Measurements from ENCODE around the gene ANKRD33B. TPM values are rescaled to one million over a fixed set of nuclear protein-coding genes. Genes with fewer than 3 reads are reported as not detected.

ANKRD33B gene
- total RNA-seq, 1 experiment from 2014 or later = 10.9 TPM

GRCh38 chr5:10581424-10581748, 17.5 kb downstream of the ANKRD33B start:
- H3K9me3 ChIP-seq (ENCODE audit: control insufficient read depth in 1 of 2, insufficient read depth in 1 of 2, low read depth in 1 of 2, low read length in 2 of 2) = no peaks in the 10 kb centered on the region
- TF ChIP-seq ZNF274 (IDR thresholded peaks at IDR 0.05; ENCODE audit: low read depth, low read length) (no peak), POLR2AphosphoS5 (IDR thresholded peaks at IDR 0.05; ENCODE audit: low read depth, low read length) (no peak), CTCF (IDR thresholded peaks at IDR 0.05 in 2 of 3, conservative IDR thresholded peaks at IDR 0.05 in 1 of 3; ENCODE audit: borderline replicate concordance in 1 of 3, insufficient read depth in 1 of 3, low read depth in 2 of 3, low read length in 2 of 3) (no peak), FOSL1 (IDR thresholded peaks at IDR 0.05; ENCODE audit: low read depth) (no peak), SRF (IDR thresholded peaks at IDR 0.05; ENCODE audit: low read depth) (no peak), TCF7L2 (IDR thresholded peaks at IDR 0.05; ENCODE audit: borderline replicate concordance, extremely low read depth, insufficient read depth, insufficient read length) (no peak), EZH2 (IDR thresholded peaks at IDR 0.05) (no peak), CBX3 (IDR thresholded peaks at IDR 0.05; ENCODE audit: low read depth) (no peak), ZFX (IDR thresholded peaks at IDR 0.05) (no peak), SIN3A (IDR thresholded peaks at IDR 0.05; ENCODE audit: low read depth) (no peak), POLR2A (IDR thresholded peaks at IDR 0.05; ENCODE audit: borderline replicate concordance, extremely low read depth, insufficient read depth, insufficient read length) (no peak), EGR1 (IDR thresholded peaks at IDR 0.05; ENCODE audit: low read depth) (no peak), RAD21 (IDR thresholded peaks at IDR 0.05; ENCODE audit: low read depth) (no peak), EZH2phosphoT487 (IDR thresholded peaks at IDR 0.05; ENCODE audit: borderline replicate concordance) (no peak), ELF1 (IDR thresholded peaks at IDR 0.05; ENCODE audit: borderline replicate concordance, low read depth) (no peak)
- TF ChIP-seq, protein P1, sequence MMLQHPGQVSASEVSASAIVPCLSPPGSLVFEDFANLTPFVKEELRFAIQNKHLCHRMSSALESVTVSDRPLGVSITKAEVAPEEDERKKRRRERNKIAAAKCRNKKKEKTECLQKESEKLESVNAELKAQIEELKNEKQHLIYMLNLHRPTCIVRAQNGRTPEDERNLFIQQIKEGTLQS (IDR thresholded peaks at IDR 0.05) = no peak
- TF ChIP-seq, protein P2, sequence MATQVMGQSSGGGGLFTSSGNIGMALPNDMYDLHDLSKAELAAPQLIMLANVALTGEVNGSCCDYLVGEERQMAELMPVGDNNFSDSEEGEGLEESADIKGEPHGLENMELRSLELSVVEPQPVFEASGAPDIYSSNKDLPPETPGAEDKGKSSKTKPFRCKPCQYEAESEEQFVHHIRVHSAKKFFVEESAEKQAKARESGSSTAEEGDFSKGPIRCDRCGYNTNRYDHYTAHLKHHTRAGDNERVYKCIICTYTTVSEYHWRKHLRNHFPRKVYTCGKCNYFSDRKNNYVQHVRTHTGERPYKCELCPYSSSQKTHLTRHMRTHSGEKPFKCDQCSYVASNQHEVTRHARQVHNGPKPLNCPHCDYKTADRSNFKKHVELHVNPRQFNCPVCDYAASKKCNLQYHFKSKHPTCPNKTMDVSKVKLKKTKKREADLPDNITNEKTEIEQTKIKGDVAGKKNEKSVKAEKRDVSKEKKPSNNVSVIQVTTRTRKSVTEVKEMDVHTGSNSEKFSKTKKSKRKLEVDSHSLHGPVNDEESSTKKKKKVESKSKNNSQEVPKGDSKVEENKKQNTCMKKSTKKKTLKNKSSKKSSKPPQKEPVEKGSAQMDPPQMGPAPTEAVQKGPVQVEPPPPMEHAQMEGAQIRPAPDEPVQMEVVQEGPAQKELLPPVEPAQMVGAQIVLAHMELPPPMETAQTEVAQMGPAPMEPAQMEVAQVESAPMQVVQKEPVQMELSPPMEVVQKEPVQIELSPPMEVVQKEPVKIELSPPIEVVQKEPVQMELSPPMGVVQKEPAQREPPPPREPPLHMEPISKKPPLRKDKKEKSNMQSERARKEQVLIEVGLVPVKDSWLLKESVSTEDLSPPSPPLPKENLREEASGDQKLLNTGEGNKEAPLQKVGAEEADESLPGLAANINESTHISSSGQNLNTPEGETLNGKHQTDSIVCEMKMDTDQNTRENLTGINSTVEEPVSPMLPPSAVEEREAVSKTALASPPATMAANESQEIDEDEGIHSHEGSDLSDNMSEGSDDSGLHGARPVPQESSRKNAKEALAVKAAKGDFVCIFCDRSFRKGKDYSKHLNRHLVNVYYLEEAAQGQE (IDR thresholded peaks at IDR 0.05; ENCODE audit: low read depth) = no peak
- no peak overlapping the region for H3K4me3 ChIP-seq (replicated peaks in 1 of 2; ENCODE audit: low read depth in 1 of 2, low read length in 2 of 2)
- no peaks in the 10 kb centered on the region for H3K36me3 ChIP-seq (ENCODE audit: control insufficient read depth in 1 of 2, insufficient read depth in 2 of 2, low read length in 2 of 2)
- no peak overlapping the region for H3K4me2 ChIP-seq (ENCODE audit: low read length)
- ATAC-seq = peak; percentile 33; the same call in 1 of the 2 replicates
- intact Hi-C loops (cut with micrococcal nuclease) = no loop called here
- H3K27ac ChIP-seq (ENCODE audit: low read depth, low read length) = no peak overlapping the region
- BruUV-seq (replicated peaks) = no TSS peak
- peaks cover 5 to 49% of the 10 kb centered on the region in 2 experiments; a peak in 3 of 4 replicates for H3K4me1 ChIP-seq (ENCODE audit: control insufficient read depth in 1 of 2, insufficient read depth in 2 of 2, low read length in 2 of 2)
- ChIA-PET RAD21 (ENCODE audit: low non-redundant PET in 1 of 2, low total read pairs in 2 of 2, uncharacterized antibody in 2 of 2, unreplicated experiment in 2 of 2) (no interaction called here), CTCF (no interaction called here), POLR2A (no interaction called here)
- H3K9ac ChIP-seq (ENCODE audit: low read length) = no peak overlapping the region
- H3K9me2 ChIP-seq (ENCODE audit: insufficient read depth) = no peaks in the 10 kb centered on the region
- H2AFZ ChIP-seq (ENCODE audit: low read depth, low read length, poor library complexity, severe bottlenecking) = no peak overlapping the region
- DNase-seq (ENCODE audit: low read depth, low spot score) = no peak
- H4K20me1 ChIP-seq (ENCODE audit: insufficient read depth) = 0 out of 2 replicates have a peak, but pooled peaks cover 3% of the 10 kb centered on the region
- H3K27me3 ChIP-seq (ENCODE audit: insufficient read depth, low read length) = no peaks in the 10 kb centered on the region
- H3K79me2 ChIP-seq (ENCODE audit: insufficient read depth, low read length) = peaks cover 85% of the 10 kb centered on the region

All from HCT116 (cell line).